Measurements from ENCODE around the gene PTPN23. TPM values are rescaled to one million over a fixed set of nuclear protein-coding genes. Genes with fewer than 3 reads are reported as not detected.

PTPN23 gene
- total and polyA plus RNA-seq, 2 experiments from 2014 or later, result 14.3 to 48.8 TPM

- H3K79me2 ChIP-seq (replicated peaks; ENCODE audit: insufficient read depth), result no peaks in the 10 kb centered on the region
- H3K4me1 ChIP-seq (ENCODE audit: insufficient read depth), result no peaks in the 10 kb centered on the region
- Mint-ChIP-seq H3K9me3 (no peaks in the 10 kb centered on the region; the same call in 2 of the 3 replicates), H3K36me3 (ENCODE audit: low read depth) (peaks cover 71% of the 10 kb centered on the region), H3K4me1 (no peaks in the 10 kb centered on the region), H3K27ac (no peak overlapping the region), H3K27me3 (ENCODE audit: insufficient read depth, low read depth, poor library complexity) (peaks cover 6% of the 10 kb centered on the region), H3K4me3 (no peak overlapping the region)
- H3K9me2 ChIP-seq (ENCODE audit: insufficient read depth), result no peaks in the 10 kb centered on the region
- DNase-seq (ENCODE audit: low spot score) (no peak), ATAC-seq (no peak)
- H2AFZ ChIP-seq, result no peak overlapping the region
- peaks cover 17% of the 10 kb centered on the region for H3K36me3 ChIP-seq (ENCODE audit: insufficient read depth)
- no peak overlapping the region for H3K4me3 ChIP-seq
- TF ChIP-seq CTCF (conservative IDR thresholded peaks at IDR 0.05; ENCODE audit: low read depth in 2 of 2) (no peak), ETS1 (IDR thresholded peaks at IDR 0.05) (no peak), STAT1 (IDR thresholded peaks at IDR 0.05; ENCODE audit: unreplicated experiment) (no peak), CREB1 (CRISPR knock-in tag; IDR thresholded peaks at IDR 0.05; ENCODE audit: low read depth) (no peak), EZH2phosphoT487 (IDR thresholded peaks at IDR 0.05; ENCODE audit: unreplicated experiment) (no peak), JUNB (IDR thresholded peaks at IDR 0.05; ENCODE audit: unreplicated experiment) (no peak), REST (IDR thresholded peaks at IDR 0.05; ENCODE audit: unreplicated experiment) (no peak), ZNF331 (CRISPR knock-in tag; IDR thresholded peaks at IDR 0.05; ENCODE audit: low read depth) (no peak), NANOG (IDR thresholded peaks at IDR 0.05; ENCODE audit: borderline replicate concordance) (no peak), POLR2AphosphoS5 (IDR thresholded peaks at IDR 0.05; ENCODE audit: low read depth) (no peak), ZNF114 (CRISPR knock-in tag; IDR thresholded peaks at IDR 0.05) (no peak), ZNF462 (CRISPR knock-in tag; IDR thresholded peaks at IDR 0.05) (no peak), EZH2 (IDR thresholded peaks at IDR 0.05; ENCODE audit: low read depth, unreplicated experiment) (no peak)
- H4K20me1 ChIP-seq (replicated peaks; ENCODE audit: insufficient read depth), result peaks cover 7% of the 10 kb centered on the region; the same call in 1 of the 2 replicates
- no peaks in the 10 kb centered on the region for H3F3A ChIP-seq (replicated peaks; ENCODE audit: low read depth)
- H3K27me3 ChIP-seq (ENCODE audit: insufficient read depth), result no peaks in the 10 kb centered on the region
- H3K4me2 ChIP-seq, result no peak overlapping the region
- no peak overlapping the region for H3K27ac ChIP-seq (ENCODE audit: low read depth)
Measured at GRCh38 chr3:47339951-47340350, 40.9 kb upstream of the PTPN23 start.

Data from GM23338 (cell line).